Suprapubic skin (tissue), 4 donors: ENCODE measurements around the gene KPNA3. TPM values are rescaled to one million over a fixed set of nuclear protein-coding genes. Genes with fewer than 3 reads are reported as not detected.

Source experiments
- DNase-seq, 2 donors: peaks; one replicate each; pipeline ENCODE4 v3.0.0-alpha.2; 2019; ENCODE audit warnings: low spot score in 2 of 2
- H3K27ac ChIP-seq: fragments of 200-600 bp; sonication (generic); one replicate; pipeline ENCODE4 v1.5.1; 2019
- H3K27me3 ChIP-seq: fragments of 200-600 bp; sonication (generic); one replicate; pipeline ENCODE4 v1.5.1; 2019
- H3K36me3 ChIP-seq: fragments of 200-600 bp; sonication (generic); one replicate; pipeline ENCODE4 v1.5.1; 2019
- H3K4me1 ChIP-seq: fragments of 200-600 bp; sonication (generic); one replicate; pipeline ENCODE4 v1.5.1; 2019
- H3K4me3 ChIP-seq: fragments of 200-600 bp; sonication (generic); one replicate; pipeline ENCODE4 v1.5.1; 2019; ENCODE audit warnings: mild to moderate bottlenecking
- H3K9me3 ChIP-seq: fragments of 200-600 bp; sonication (generic); one replicate; pipeline ENCODE4 v1.5.1; 2019
- CTCF ChIP-seq, 2 donors: fragments of 200-600 bp in 1 of 2; fragments of 450-650 bp in 1 of 2; sonication (generic) in 1 of 2; IDR thresholded peaks; one replicate each; pipeline ENCODE4 v1.5.1; 2016 to 2019; ENCODE audit warnings: antibody characterized with exemption in 2 of 2, mild to moderate bottlenecking in 1 of 2, moderate library complexity in 1 of 2
- EP300 ChIP-seq: sonication (generic); formaldehyde crosslinking; IDR thresholded peaks from one replicate; pipeline ENCODE4 v1.6.1; 2017; ENCODE audit warnings: antibody characterized with exemption
- POLR2A ChIP-seq, 2 donors: fragments of 450-650 bp; IDR thresholded peaks; one replicate each; pipeline ENCODE4 v1.6.1; 2017; ENCODE audit warnings: antibody characterized with exemption in 2 of 2, mild to moderate bottlenecking in 2 of 2, moderate library complexity in 2 of 2
- POLR2AphosphoS5 ChIP-seq, 3 donors: sonication (generic); formaldehyde crosslinking; IDR thresholded peaks; one replicate each; pipeline ENCODE4 v1.6.1; 2017; ENCODE audit warnings: antibody characterized with exemption in 3 of 3
- WGBS: methylation state at CpG from one replicate; pipeline ENCODE4 v1.1.5; 2018; 5-methylcytosine and 5-hydroxymethylcytosine counted together
- total RNA-seq, 4 donors: library from RNA; depleted of rRNA; stranded (reverse); fragments of >200 nt; gene quantifications; one replicate each; pipeline ENCODE4 v1.1.0, GENCODE V29; 2016

Gene KPNA3
- total RNA-seq, 4 donors from 2014 or later = 17.1 to 27.3 (median 23.6) TPM

- WGBS = 89% methylated on average over 7 of the region's 7 CpGs
- TF ChIP-seq POLR2A (IDR thresholded peaks at IDR 0.05) = no peak
- no peak for TF ChIP-seq CTCF (IDR thresholded peaks at IDR 0.05)
- TF ChIP-seq EP300 = no peak
- TF ChIP-seq POLR2AphosphoS5 (IDR thresholded peaks at IDR 0.05) = no peak
- no peak for DNase-seq
- H3K36me3 ChIP-seq = no peaks in the 10 kb centered on the region
- H3K27me3 ChIP-seq = peaks cover 5% of the 10 kb centered on the region
- no peaks in the 10 kb centered on the region for H3K9me3 ChIP-seq
- H3K27ac ChIP-seq = no peak overlapping the region
- no peak overlapping the region for H3K4me3 ChIP-seq
- no peaks in the 10 kb centered on the region for H3K4me1 ChIP-seq
Measured at GRCh38 chr13:49814551-49815270, 22.2 kb upstream of the KPNA3 start.

GRCh38 chr13:49812812-49813211 lies 20.3 kb upstream of the KPNA3 start:
- WGBS = 62% methylated on average over 4 of the region's 4 CpGs

GRCh38 chr13:49811527-49811908 lies 19.0 kb upstream of the KPNA3 start:
- no peak overlapping the region for H3K4me3 ChIP-seq
- H3K27me3 ChIP-seq = peaks cover 9% of the 10 kb centered on the region
- no peak for TF ChIP-seq EP300
- no peaks in the 10 kb centered on the region for H3K9me3 ChIP-seq
- DNase-seq = no peak
- H3K36me3 ChIP-seq = no peaks in the 10 kb centered on the region
- H3K4me1 ChIP-seq = no peaks in the 10 kb centered on the region
- no peak overlapping the region for H3K27ac ChIP-seq
- 94% methylated on average over 4 of the region's 4 CpGs for WGBS

More at GRCh38 chr13:49812812-49813211, 20.3 kb upstream of the KPNA3 start:
- Histone ChIP-seq H3K27ac (no peak overlapping the region), H3K9me3 (no peaks in the 10 kb centered on the region), H3K27me3 (peaks cover 5% of the 10 kb centered on the region), H3K4me1 (no peaks in the 10 kb centered on the region), H3K36me3 (no peaks in the 10 kb centered on the region), H3K4me3 (no peak overlapping the region)
- no peak for DNase-seq
- TF ChIP-seq POLR2AphosphoS5 (IDR thresholded peaks at IDR 0.05) (no peak), CTCF (IDR thresholded peaks at IDR 0.05) (no peak), EP300 (no peak), POLR2A (IDR thresholded peaks at IDR 0.05) (no peak)

GRCh38 chr13:49810567-49811526 lies 18.4 kb upstream of the KPNA3 start:
- Histone ChIP-seq H3K27me3 (peaks cover 8% of the 10 kb centered on the region), H3K27ac (no peak overlapping the region), H3K4me1 (no peaks in the 10 kb centered on the region), H3K9me3 (no peaks in the 10 kb centered on the region), H3K4me3 (no peak overlapping the region), H3K36me3 (no peaks in the 10 kb centered on the region)
- WGBS = 75% methylated on average over 6 of the region's 6 CpGs
- DNase-seq = no peak
- TF ChIP-seq POLR2AphosphoS5 (IDR thresholded peaks at IDR 0.05) (no peak), CTCF (IDR thresholded peaks at IDR 0.05) (no peak), EP300 (no peak), POLR2A (IDR thresholded peaks at IDR 0.05) (no peak)

- Histone ChIP-seq H3K27me3 (peaks cover 4% of the 10 kb centered on the region), H3K4me1 (no peaks in the 10 kb centered on the region), H3K36me3 (no peaks in the 10 kb centered on the region), H3K9me3 (no peaks in the 10 kb centered on the region), H3K27ac (no peak overlapping the region), H3K4me3 (no peak overlapping the region)
- 64% methylated on average over 5 of the region's 6 CpGs for WGBS
- DNase-seq = no peak
- TF ChIP-seq POLR2AphosphoS5 (IDR thresholded peaks at IDR 0.05) = no peak
- no peak for TF ChIP-seq POLR2A (IDR thresholded peaks at IDR 0.05)
- TF ChIP-seq EP300 = no peak
- TF ChIP-seq CTCF (IDR thresholded peaks at IDR 0.05) = no peak
Measured at GRCh38 chr13:49807681-49808080, 15.2 kb upstream of the KPNA3 start.
